ENCODE results near the gene SMAD5.

The SMAD5 gene

GRCh38 chr5:136155761-136156160, 23.1 kb downstream of the SMAD5 start:
- Histone ChIP-seq H3K27ac (ENCODE audit: low read depth, low read length, severe bottlenecking) (no peak overlapping the region), H3K9me3 (ENCODE audit: control insufficient read depth, low read length) (no peaks in the 10 kb centered on the region), H3K4me1 (ENCODE audit: control insufficient read depth, insufficient read depth, low read length, poor library complexity, severe bottlenecking) (no peaks in the 10 kb centered on the region), H3K4me3 (ENCODE audit: extremely low read depth, insufficient read depth, low read length, poor library complexity, severe bottlenecking) (no peak overlapping the region), H3K36me3 (ENCODE audit: control insufficient read depth, insufficient read depth, low read length) (peaks cover 73% of the 10 kb centered on the region)
- WGBS, 2 experiments (ENCODE audit: insufficient coverage in 2 of 2), result 100% methylated on average over 1 of the region's 1 CpG; no CpG with 5 or more reads in 1 of the 2 experiments

GRCh38 chr5:136157514-136157913, 24.9 kb downstream of the SMAD5 start:
- H3K27ac ChIP-seq (ENCODE audit: low read depth, low read length, severe bottlenecking), result no peak overlapping the region
- H3K4me1 ChIP-seq (ENCODE audit: control insufficient read depth, insufficient read depth, low read length, poor library complexity, severe bottlenecking), result no peaks in the 10 kb centered on the region
- no peaks in the 10 kb centered on the region for H3K9me3 ChIP-seq (ENCODE audit: control insufficient read depth, low read length)
- 100% methylated on average over 2 of the region's 5 CpGs; no CpG with 5 or more reads in 1 of the 2 experiments for WGBS, 2 experiments (ENCODE audit: insufficient coverage in 2 of 2)
- no peak overlapping the region for H3K4me3 ChIP-seq (ENCODE audit: extremely low read depth, insufficient read depth, low read length, poor library complexity, severe bottlenecking)
- peaks cover 75% of the 10 kb centered on the region for H3K36me3 ChIP-seq (ENCODE audit: control insufficient read depth, insufficient read depth, low read length)

GRCh38 chr5:136159457-136159856, 26.8 kb downstream of the SMAD5 start:
- H3K27ac ChIP-seq (ENCODE audit: low read depth, low read length, severe bottlenecking), result no peak overlapping the region
- peaks cover 75% of the 10 kb centered on the region for H3K36me3 ChIP-seq (ENCODE audit: control insufficient read depth, insufficient read depth, low read length)
- no peak overlapping the region for H3K4me3 ChIP-seq (ENCODE audit: extremely low read depth, insufficient read depth, low read length, poor library complexity, severe bottlenecking)
- no peaks in the 10 kb centered on the region for H3K4me1 ChIP-seq (ENCODE audit: control insufficient read depth, insufficient read depth, low read length, poor library complexity, severe bottlenecking)
- H3K9me3 ChIP-seq (ENCODE audit: control insufficient read depth, low read length), result no peaks in the 10 kb centered on the region
- no CpG with 5 or more reads among the region's 3 CpGs for WGBS, 2 experiments (ENCODE audit: insufficient coverage in 2 of 2)

GRCh38 chr5:136162008-136162407, 29.4 kb downstream of the SMAD5 start:
- H3K4me1 ChIP-seq (ENCODE audit: control insufficient read depth, insufficient read depth, low read length, poor library complexity, severe bottlenecking), result no peaks in the 10 kb centered on the region
- H3K9me3 ChIP-seq (ENCODE audit: control insufficient read depth, low read length), result no peaks in the 10 kb centered on the region
- no peak overlapping the region for H3K4me3 ChIP-seq (ENCODE audit: extremely low read depth, insufficient read depth, low read length, poor library complexity, severe bottlenecking)
- no peak overlapping the region for H3K27ac ChIP-seq (ENCODE audit: low read depth, low read length, severe bottlenecking)
- peaks cover 60% of the 10 kb centered on the region for H3K36me3 ChIP-seq (ENCODE audit: control insufficient read depth, insufficient read depth, low read length)
- WGBS, 2 experiments (ENCODE audit: insufficient coverage in 2 of 2), result 88 to 92% methylated on average over 2 to 3 of the region's 4 CpGs

- H3K9me3 ChIP-seq (ENCODE audit: control insufficient read depth, low read length), result no peaks in the 10 kb centered on the region
- no CpG with 5 or more reads among the region's 1 CpG for WGBS, 2 experiments (ENCODE audit: insufficient coverage in 2 of 2)
- H3K4me1 ChIP-seq (ENCODE audit: control insufficient read depth, insufficient read depth, low read length, poor library complexity, severe bottlenecking), result no peaks in the 10 kb centered on the region
- H3K36me3 ChIP-seq (ENCODE audit: control insufficient read depth, insufficient read depth, low read length), result peaks cover 70% of the 10 kb centered on the region
- no peak overlapping the region for H3K4me3 ChIP-seq (ENCODE audit: extremely low read depth, insufficient read depth, low read length, poor library complexity, severe bottlenecking)
- H3K27ac ChIP-seq (ENCODE audit: low read depth, low read length, severe bottlenecking), result no peak overlapping the region
These were observed 31.6 kb downstream of the SMAD5 start for GRCh38 chr5:136164226-136164625.

GRCh38 chr5:136166909-136167308, 34.3 kb downstream of the SMAD5 start:
- H3K9me3 ChIP-seq (ENCODE audit: control insufficient read depth, low read length), result no peaks in the 10 kb centered on the region
- H3K36me3 ChIP-seq (ENCODE audit: control insufficient read depth, insufficient read depth, low read length), result peaks cover 68% of the 10 kb centered on the region
- 97 to 100% methylated on average over 3 to 4 of the region's 4 CpGs for WGBS, 2 experiments (ENCODE audit: insufficient coverage in 2 of 2)
- no peak overlapping the region for H3K4me3 ChIP-seq (ENCODE audit: extremely low read depth, insufficient read depth, low read length, poor library complexity, severe bottlenecking)
- no peak overlapping the region for H3K27ac ChIP-seq (ENCODE audit: low read depth, low read length, severe bottlenecking)
- no peaks in the 10 kb centered on the region for H3K4me1 ChIP-seq (ENCODE audit: control insufficient read depth, insufficient read depth, low read length, poor library complexity, severe bottlenecking)

- WGBS, 2 experiments (ENCODE audit: insufficient coverage in 2 of 2), result 95 to 100% methylated on average over 3 of the region's 3 CpGs
- Histone ChIP-seq H3K4me1 (ENCODE audit: control insufficient read depth, insufficient read depth, low read length, poor library complexity, severe bottlenecking) (no peaks in the 10 kb centered on the region), H3K27ac (ENCODE audit: low read depth, low read length, severe bottlenecking) (no peak overlapping the region), H3K9me3 (ENCODE audit: control insufficient read depth, low read length) (no peaks in the 10 kb centered on the region), H3K36me3 (ENCODE audit: control insufficient read depth, insufficient read depth, low read length) (peaks cover 64% of the 10 kb centered on the region), H3K4me3 (ENCODE audit: extremely low read depth, insufficient read depth, low read length, poor library complexity, severe bottlenecking) (no peak overlapping the region)
These were observed 36.6 kb downstream of the SMAD5 start for GRCh38 chr5:136169218-136169617.

GRCh38 chr5:136174021-136174659, 41.5 kb downstream of the SMAD5 start:
- Histone ChIP-seq H3K27ac (ENCODE audit: low read depth, low read length, severe bottlenecking) (no peak overlapping the region), H3K9me3 (ENCODE audit: control insufficient read depth, low read length) (no peaks in the 10 kb centered on the region), H3K36me3 (ENCODE audit: control insufficient read depth, insufficient read depth, low read length) (peaks cover 68% of the 10 kb centered on the region), H3K4me1 (ENCODE audit: control insufficient read depth, insufficient read depth, low read length, poor library complexity, severe bottlenecking) (no peaks in the 10 kb centered on the region), H3K4me3 (ENCODE audit: extremely low read depth, insufficient read depth, low read length, poor library complexity, severe bottlenecking) (no peak overlapping the region)
- WGBS, 2 experiments (ENCODE audit: insufficient coverage in 2 of 2), result 56% methylated on average over 1 of the region's 2 CpGs; no CpG with 5 or more reads in 1 of the 2 experiments

GRCh38 chr5:136182618-136183017, 50.0 kb downstream of the SMAD5 start:
- Histone ChIP-seq H3K36me3 (ENCODE audit: control insufficient read depth, insufficient read depth, low read length) (peaks cover 43% of the 10 kb centered on the region), H3K4me1 (ENCODE audit: control insufficient read depth, insufficient read depth, low read length, poor library complexity, severe bottlenecking) (no peaks in the 10 kb centered on the region)
- WGBS, 2 experiments (ENCODE audit: insufficient coverage in 2 of 2), result no CpG with 5 or more reads among the region's 1 CpG

GRCh38 chr5:136185974-136186665, 53.5 kb downstream of the SMAD5 start:
- Histone ChIP-seq H3K27ac (ENCODE audit: low read depth, low read length, severe bottlenecking) (no peak overlapping the region), H3K36me3 (ENCODE audit: control insufficient read depth, insufficient read depth, low read length) (peaks cover 35% of the 10 kb centered on the region), H3K9me3 (ENCODE audit: control insufficient read depth, low read length) (no peaks in the 10 kb centered on the region), H3K4me1 (ENCODE audit: control insufficient read depth, insufficient read depth, low read length, poor library complexity, severe bottlenecking) (no peaks in the 10 kb centered on the region), H3K4me3 (ENCODE audit: extremely low read depth, insufficient read depth, low read length, poor library complexity, severe bottlenecking) (no peak overlapping the region)
- WGBS, 2 experiments (ENCODE audit: insufficient coverage in 2 of 2), result 95 to 100% methylated on average over 1 to 2 of the region's 5 CpGs

More at GRCh38 chr5:136182618-136183017, 50.0 kb downstream of the SMAD5 start:
- Histone ChIP-seq H3K27ac (ENCODE audit: low read depth, low read length, severe bottlenecking) (no peak overlapping the region), H3K4me3 (ENCODE audit: extremely low read depth, insufficient read depth, low read length, poor library complexity, severe bottlenecking) (no peak overlapping the region), H3K9me3 (ENCODE audit: control insufficient read depth, low read length) (no peaks in the 10 kb centered on the region)

GRCh38 chr5:136186796-136187195, 54.2 kb downstream of the SMAD5 start:
- no peaks in the 10 kb centered on the region for H3K9me3 ChIP-seq (ENCODE audit: control insufficient read depth, low read length)
- H3K36me3 ChIP-seq (ENCODE audit: control insufficient read depth, insufficient read depth, low read length), result peaks cover 32% of the 10 kb centered on the region
- WGBS, 2 experiments (ENCODE audit: insufficient coverage in 2 of 2), result 100% methylated on average over 2 of the region's 2 CpGs
- H3K4me1 ChIP-seq (ENCODE audit: control insufficient read depth, insufficient read depth, low read length, poor library complexity, severe bottlenecking), result no peaks in the 10 kb centered on the region
- no peak overlapping the region for H3K27ac ChIP-seq (ENCODE audit: low read depth, low read length, severe bottlenecking)
- no peak overlapping the region for H3K4me3 ChIP-seq (ENCODE audit: extremely low read depth, insufficient read depth, low read length, poor library complexity, severe bottlenecking)

Data from mesodermal cell (in vitro differentiated cells).